Glomerular visceral epithelial cell (primary cell): ENCODE results near the gene GPR179.

ENCODE experiments used
- DNase-seq: peaks from one replicate; pipeline ENCODE4 v3.0.0-alpha.2; 2016; ENCODE audit errors: extremely low spot score

GPR179 gene

DNA sequence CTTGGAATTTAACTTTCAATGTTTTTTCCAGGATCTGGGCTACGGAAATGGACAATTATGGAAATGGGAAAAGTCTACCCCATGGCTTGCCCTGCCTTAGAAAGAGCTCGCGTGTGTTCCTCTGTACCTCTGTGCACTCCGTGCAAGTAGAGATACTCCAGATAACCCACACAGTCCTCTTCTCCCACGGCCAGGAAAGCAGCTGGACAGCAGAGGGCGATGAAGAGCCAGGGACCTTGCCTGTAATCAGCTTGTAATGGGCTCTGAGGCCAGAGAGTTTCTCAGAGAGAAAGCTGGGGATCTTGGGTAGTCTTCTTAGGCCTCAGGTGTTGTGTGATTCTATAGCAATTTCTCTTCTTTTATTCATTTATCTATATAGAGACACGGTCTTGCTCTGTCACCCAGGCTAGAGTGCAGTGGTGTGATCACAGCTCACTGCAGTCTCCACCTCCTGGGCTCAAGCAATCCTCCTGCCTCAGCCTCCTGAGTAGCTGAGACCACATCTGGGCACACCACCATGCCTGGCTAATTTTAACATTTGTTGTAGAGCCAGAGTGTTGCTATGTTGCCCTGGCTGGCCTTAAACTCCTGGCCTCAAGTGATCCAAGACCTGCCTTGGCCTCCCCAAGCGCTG, 5.5 kb upstream of the GPR179 start:
- DNase-seq = peak; percentile 84

DNA sequence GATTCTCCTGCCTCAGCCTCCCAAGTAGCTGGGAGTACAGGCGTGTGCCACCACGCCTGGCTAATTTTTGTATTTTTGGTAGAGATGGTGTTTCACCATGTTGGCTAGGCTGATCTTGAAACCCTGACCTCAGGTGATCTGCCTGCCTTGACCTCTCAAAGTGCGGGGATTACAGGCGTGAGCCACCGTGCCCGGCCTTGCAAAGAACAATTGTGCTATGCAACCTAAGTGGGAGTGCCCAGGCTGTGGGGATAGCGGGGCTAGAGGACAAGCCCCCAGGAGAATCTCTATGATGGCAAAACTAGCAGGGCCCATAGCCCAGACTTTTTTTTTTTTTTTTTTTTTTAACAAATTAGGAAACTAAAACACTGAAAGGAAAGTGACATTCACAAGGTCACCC, 2.0 kb upstream of the GPR179 start:
- no peak for DNase-seq

DNA sequence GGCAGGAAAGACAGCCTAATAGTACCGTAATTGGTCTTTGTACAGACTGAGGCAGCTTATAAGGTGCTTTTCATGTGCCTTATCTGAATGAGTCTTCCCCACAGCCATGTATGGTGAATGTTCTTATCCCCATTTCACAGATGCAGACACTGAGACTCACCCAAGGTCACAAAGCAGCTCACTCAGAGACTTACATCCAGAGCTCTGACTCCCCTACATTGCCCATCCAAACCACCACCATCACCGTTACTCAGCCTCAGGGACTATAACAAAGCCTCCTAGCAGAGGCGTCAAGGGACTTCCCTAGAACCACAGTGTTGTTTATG, 627 bp upstream of the GPR179 start:
- DNase-seq = no peak

DNA sequence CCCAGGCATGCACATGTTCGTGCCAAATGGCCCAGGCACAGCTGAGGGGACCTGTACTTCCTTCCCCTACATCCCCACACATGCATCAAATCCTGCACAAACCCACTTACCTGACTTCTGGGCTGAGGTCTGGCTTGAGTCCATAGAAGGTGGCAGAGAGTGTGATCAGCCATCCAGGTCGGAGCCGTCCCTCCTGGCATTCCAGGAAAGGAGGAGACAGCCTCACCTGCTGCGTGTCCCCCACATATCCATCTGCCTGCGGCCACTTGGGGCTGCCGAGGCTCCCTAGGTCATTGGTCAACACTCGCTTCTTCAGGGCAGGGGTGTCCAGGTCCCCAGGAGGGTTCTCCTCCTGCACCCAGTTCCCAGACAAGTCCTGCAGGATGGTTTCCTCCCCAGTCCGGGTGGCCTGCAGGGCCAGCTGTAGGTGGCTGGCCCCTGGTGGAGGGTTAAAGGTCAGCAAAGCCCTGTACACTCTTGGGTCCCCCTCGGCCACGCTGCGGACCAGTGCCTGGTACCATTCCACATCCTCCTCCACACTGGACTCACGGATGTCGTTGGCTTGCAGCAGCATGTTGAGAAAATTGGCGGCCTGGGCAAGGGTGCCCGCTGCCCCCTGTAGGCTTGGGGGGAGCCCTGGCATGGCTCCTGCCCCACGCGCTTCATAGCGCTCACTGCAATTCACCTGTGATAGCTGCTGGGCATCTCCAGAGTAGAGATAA, 709 bp downstream of the GPR179 start:
- DNase-seq = no peak

DNA sequence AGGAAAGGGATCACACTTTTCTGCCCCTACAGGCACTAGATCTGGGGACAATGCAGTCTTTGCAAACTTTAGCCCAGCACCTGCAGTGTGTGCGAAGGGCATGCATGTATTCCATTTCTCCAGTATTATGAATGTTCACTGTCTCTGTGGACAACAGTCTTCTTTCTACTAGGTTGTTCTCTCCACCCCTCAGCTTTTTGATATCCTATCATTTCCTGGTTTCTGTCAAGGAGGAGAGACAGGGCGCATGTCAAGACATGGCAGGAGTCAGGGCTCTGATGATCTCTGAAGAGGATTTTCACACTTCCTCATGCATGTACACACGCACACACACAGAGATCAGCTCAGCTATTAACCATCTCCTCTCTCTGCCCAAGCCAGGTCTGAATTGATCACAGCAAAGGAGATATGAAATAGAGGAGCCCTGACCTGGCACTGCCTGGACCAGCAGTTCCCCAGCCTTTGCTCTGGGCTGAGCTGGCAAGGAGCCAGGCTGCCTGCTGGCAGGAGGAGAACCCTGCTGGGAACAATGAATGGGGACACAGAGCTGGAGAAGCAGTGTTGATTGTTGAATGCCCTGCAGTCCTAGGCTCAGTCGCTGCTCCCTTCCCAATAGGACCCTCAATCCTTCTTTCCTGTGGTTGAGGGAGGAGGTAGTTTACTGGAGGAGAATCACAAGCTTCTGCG, 2.6 kb downstream of the GPR179 start:
- DNase-seq = peak; percentile 36

DNA sequence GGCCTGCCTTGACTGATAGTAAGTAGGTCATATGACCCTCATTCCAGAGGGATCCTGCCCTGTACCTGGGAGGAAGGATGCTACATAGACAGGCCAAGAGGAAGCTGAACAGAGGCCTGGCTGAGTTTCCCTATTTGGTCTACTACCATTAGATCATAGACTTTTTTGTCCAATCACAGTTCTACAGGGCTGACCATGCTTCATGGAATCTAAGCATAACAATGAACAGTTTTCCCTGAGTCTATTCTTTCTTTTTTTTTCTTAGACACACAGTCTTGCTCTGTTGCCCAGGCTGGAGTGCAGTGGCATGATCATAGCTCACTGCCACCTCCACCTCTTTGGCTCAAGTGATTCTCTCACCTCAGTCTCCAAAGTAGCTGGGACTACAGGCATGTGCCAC, 3.9 kb downstream of the GPR179 start:
- no peak for DNase-seq

DNA sequence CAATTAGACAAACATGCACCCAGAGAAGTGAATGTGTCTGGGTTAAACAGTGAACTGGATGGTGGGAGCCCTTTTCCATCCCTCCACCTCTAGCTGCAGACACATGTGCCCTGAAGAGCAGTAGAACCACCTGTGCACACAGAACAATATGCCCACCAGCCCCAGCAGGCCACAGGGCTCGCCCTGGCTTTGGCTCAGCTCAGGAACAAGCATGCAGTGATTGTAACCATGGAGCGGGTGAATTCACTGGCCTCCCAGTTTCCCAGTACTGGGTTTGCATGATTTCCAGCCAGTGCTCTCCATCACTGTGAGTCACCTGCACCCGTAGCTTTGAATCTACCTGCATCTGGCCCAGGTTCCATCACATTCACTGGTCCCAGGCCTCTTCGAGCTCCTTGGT, 5.2 kb downstream of the GPR179 start:
- no peak for DNase-seq

DNA sequence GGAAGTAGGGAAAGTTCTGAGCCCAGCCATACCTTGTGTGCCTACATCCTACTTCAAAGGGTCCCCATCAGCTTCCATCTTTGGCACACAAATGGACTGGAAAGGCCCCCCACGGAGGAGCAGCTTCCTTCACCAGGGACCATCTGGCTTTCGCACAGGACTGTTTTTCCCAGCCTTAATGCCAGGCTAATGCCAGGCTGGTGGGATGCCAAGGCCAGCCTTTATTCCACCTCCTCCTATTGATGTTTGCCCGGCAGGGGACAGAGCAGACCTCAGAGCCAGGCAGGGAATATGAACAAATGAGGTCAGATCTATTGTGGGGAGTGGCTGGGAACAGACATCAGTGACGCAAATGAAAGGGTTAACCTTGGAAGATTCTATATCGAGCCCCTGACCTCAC, 5.7 kb downstream of the GPR179 start:
- DNase-seq = no peak

DNA sequence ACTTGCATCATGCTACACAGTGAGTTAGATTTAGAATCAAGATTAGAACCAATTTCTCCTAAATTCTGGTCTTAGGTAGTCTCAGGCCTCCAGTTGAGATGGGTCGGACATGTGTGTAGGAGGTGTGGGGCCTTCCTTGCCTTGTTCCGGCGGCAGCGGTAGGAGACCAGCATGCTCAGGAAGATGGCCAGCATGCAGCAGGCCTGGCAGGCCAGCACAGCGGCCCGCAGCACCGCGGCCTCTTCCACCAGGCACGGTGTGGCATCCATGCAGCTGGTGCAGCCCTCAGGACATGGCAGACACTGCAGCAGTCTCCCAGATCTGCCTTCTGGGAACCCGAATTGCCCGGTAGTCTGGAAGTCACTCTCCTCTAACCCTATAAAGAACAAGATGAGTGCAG, 6.9 kb downstream of the GPR179 start:
- DNase-seq = no peak

DNA sequence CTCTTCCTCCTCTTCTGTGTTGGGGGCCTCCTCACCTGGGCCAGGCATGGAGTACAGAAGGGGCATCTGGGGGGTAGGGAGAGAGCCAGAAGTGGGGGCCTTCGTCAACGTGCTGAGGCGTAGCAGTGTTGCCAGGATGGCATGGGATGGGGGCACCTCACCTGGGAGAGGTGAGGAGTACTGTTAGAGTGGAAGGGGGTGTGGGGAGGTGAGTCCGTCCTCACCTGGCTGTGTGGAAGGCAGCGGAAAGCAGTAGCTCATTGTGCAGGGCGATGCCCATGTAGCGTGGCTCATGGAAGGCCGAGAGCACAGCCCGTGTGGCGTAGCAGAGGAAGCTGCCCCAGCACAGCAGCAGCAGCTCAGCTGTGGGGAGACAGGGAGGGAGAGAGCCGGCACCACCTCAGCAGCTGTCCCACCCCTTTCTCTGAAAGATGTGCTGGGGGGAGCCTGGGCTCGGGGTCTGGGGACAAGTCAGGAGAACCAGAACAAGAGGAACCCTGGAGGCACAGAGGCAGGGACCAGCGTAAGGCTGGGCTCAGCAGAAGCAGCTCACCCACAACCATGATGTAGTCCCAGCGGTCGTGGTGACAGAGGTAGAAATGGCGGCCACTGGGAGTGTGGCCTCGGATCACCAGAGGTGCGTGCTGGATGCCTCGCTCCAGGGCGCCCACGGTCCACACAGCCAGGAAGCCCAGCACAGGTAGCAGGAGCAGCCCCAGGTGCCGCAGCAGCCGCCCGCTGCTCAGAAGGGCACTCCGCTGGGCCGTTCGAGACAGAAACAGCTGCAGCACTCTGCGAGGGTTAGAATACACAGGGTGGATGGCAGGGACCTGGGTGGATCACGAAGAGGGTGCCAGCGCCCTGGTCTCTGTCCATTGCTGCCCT, 9.0 kb downstream of the GPR179 start:
- no peak for DNase-seq

DNA sequence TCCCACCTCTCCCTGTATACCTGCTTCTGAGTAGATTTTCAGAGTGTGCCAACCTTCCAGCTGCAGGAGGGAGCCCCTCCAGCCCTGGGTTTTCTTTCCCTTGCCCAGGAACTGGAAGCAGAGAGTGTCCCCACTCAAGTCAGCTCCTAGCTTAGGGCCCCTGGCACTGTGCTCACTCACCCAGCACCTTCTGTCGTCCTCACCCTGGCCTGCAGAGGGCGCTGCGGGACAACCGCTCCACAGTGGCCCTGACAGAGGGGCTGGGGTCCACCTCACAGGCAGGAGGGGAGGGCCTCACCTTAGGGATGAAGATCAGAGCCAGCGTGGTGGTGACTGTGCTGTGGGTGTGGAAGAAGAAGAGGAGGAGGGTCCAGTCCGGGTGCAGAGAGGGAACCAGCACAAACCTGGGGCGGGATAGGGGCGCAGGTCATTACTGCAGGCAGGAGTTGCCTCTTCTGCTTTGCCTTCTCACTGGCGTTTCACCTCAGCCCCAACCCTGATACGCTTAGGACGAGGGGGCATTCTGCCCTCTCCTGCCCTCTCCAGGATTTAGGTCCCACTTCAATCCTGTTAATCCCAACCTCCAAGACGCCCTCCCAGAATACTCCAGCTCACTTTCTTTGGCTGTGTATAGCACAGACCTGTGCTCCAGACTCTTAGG, 10.0 kb downstream of the GPR179 start:
- peak; percentile 34 for DNase-seq

DNA sequence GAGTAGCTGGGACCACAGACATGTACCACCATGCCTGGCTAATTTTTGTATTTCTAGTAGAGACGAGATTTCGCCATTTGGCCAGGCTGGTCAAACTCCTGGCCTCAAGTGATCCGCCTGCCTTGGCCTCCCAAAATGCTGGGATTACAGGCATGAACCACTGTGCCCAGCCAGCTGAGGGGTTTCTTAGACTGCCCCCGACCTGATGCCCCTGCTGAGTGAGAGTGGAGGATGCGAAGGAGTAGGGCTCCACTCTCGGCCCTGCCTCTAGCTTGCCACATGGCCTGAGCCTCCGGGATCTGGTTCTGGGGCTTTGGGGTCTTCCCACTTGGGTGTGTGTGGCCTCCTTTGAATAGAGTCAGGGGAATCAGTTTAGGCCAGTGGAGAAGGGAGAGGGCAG, 11.0 kb downstream of the GPR179 start:
- no peak for DNase-seq

DNA sequence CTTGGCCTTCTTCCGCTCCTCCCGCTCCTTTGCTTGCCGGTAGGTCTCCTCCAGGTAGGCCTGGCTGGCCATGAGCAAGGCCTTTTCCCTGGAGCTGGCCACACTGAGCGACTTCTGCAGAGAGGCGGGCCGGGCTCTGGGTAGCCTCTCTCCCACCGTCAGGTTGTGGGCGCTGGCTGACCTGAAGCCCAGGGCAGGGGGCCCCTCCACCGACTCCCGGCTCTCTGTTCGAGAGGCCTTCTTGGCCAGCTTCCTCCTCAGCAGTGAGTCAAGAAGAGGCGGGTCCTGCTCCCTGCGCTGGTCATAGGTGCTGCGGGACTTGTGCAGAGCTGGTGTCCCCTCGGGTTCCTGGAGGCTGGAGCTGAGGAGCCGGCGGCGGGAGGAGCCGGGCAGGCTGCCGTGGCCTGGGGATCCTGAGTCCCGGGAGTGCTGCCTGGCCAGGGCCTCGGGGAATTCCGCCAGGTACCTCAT, 12.8 kb downstream of the GPR179 start:
- DNase-seq = no peak

DNA sequence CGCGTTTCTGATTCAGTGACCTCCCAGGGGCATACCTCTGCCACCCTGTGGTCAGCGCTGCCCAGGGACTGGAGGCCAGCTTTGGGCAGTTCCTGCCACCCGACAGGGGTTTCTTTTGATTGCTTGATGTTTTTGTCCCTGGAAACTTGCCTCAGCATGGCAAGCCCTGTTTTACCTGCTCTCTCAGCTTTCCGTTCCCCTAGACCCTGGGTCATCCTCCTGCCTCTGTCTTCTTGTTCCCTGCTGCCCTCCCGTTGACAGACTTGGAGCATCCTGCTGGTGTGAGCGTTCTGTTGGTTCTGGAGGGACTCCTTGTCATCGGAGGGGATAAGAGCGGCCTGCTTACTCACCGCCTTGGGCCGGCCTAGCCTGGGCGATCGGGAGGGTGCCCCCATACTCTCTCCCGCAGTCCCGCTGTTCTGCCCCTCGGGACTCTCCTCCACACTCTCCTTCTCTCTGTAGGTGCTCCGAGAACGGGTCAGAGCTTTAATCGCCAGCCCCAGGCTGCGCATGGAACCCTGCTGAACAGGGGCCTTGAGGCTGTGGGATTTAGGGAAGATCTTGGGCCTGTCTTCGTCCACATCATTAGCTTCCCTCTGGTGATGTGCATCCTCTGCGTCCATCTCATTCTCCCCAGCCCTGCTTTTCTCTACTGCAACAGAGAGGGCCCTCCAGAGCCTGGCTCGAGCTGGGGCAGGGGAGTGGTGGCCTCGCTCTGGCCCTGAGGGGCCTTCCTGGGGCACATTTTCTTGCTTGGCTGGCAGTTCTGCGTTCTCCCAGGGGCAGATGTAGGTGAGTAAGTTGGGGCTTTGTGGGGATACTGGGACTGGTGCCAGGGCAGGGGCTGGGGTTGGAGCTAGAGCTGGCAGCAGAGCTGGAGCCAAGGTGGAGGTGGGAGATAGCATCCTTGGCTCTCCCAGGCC, 13.7 kb downstream of the GPR179 start:
- DNase-seq = no peak

DNA sequence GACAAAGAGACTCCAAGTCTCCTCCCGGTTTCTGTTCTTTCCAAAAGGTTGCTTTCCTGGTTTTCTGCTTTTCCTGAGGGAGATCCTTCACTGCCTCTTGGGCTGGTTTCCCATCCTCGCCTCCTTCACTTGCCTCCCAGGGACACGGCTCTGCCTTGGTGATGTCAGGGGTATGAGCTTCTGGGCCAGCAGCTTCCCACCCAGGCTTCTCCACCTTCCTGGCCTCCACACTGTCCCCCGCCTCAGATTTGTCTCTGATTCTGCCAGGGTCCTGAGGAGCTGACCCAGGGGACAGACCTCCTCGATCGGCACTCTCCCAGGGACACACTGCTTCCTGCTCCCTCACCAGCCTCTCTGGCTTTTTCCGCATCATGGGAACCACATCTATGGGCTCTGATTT, 14.5 kb downstream of the GPR179 start:
- no peak for DNase-seq

DNA sequence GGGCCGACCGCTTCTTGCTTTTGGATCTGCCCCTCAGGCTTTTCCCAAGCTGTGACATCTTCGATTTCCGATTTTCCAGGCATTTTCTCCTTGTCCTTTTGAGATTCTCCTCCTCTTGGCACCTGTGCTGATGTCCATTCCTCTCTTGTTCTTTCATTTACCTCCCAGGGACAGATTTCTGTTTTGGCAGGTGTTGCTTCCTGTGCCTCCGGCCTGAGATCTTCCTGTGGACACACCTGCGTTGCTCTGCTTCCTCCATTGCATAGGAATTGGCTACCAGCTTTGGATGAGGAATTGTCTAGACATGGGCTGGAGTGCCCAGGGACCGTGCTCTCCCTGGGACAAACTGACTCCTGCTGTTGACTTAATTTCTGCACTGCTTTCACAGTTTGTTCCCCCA, 15.1 kb downstream of the GPR179 start:
- DNase-seq = no peak

DNA sequence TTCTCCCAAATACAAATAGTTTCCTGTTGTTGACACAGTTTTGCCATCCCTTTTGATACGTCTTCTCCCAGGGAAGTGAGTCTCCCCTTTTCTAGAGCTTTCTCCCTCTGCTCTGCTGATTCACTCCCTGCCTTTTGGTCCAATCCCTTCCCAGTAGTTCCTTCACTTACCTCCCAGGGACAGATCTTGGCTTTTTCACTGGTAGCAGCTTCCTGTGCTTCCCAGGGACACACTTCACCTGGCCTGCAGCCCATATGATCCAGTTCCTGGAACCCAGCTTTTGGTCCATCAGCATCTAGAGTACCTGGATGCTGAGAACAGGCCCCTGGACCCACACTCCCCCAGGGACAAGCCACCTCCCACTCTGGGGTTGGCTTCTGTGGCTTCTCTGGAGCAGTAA, 15.8 kb downstream of the GPR179 start:
- no peak for DNase-seq

DNA sequence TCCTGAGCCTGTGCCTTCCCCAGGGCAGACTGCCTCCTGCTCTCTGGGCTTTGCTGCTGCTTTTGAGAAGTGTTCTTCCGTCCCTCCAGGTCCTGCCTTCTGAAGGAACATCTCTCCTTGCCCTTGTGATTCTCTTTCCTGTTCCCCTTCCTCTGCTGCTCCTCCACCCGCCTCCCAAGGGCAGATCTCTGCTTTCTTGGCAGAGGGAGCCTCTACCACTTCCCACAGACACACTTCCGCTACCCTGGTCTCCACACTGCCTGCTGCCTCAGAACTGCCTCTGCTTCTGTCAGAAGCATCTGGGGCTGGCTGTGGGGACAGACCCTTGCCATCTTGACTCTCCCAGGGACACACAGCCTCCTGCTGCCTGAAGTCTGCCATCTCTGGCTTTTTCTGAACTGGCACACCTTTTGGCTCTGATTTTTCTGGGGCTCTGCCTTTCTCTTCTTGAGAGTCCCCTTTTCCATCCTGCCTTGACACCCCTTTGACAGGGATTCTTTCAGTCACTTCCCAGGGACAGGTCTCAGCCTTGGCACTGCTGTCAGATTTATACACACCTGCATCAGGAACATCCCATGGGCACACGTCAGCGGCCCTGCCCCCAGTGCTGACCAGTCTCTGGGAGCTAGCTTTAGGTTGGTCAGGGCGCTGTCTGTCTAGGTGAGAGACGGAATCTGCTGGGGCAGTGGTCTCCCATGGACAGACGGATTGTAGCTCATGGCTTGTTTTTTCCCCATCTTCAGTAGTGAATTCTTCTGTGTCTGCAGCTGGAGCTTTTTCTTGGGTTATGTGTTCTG, 16.6 kb downstream of the GPR179 start:
- no peak for DNase-seq

DNA sequence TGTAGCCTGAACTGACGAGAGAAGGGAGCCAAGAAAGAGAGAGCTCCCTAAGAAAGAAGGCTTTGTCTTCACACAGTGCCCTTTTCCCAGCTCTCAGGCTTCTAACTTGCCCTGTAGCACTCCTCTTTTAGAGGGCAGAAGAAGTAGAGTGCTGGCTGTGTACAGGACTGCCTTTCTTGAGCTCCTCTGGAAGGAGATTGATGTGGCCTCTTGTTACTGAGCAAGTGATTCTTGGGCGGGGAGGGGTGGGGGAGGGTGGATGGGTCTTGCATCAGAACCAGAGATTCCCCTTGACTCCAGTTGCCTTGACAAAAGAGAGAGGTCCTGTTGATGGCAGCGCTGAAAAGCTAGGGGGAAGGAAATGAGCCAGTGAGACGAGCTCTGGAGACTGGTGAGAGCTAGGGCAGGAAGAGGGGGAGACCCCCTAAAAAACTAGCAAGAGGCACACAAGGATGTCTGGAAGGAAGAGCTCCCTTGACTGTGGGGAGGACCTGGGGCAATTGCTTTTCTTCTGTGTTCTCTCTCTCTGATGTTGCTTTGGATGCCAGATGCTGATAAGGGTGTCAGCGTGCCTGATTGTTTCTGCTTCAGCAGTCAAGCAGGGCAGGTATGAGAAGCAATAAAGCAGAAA, 18.4 kb downstream of the GPR179 start:
- DNase-seq = no peak
